GM18526 (cell line): ENCODE measurements around the gene EPN2.

Experiments
- POLR2A ChIP-seq: IDR thresholded peaks from 3 replicates; pipeline ENCODE4 v1.6.1; 2011; ENCODE audit not compliant: insufficient read length; ENCODE audit errors: extremely low read depth

EPN2 gene

DNA sequence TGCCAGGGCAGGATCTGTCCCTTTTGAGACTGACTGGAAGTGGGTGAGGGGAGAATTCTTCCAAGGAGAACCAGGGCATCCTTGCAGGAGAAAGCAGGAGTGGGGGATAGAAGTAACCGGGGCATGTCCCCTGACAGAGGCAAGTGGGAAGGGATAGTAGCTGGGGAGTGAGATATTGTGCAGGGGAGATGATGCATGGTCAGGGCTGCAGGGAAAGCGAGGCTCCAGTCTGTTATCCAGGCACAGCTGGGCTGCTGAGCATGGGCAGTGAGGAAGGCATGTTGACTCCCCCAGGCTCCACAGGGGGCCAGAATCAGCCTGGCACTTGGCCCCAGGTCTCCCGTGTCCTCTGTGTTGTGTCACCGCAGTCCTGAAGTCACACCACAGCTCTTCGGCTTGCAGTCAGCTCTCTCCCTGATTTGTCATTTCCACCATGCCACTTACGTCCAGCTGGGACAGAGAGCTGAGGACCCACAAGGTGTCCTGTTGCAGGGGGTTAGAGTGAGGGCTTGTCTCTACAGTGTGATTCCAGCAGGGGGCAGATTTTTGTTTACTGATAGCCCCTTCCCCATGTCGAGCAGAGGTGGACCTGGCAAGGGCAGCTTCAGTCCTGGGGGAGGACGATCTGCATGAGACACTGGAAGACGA lies 84.4 kb downstream of the EPN2 start:
- TF ChIP-seq POLR2A: no peak

DNA sequence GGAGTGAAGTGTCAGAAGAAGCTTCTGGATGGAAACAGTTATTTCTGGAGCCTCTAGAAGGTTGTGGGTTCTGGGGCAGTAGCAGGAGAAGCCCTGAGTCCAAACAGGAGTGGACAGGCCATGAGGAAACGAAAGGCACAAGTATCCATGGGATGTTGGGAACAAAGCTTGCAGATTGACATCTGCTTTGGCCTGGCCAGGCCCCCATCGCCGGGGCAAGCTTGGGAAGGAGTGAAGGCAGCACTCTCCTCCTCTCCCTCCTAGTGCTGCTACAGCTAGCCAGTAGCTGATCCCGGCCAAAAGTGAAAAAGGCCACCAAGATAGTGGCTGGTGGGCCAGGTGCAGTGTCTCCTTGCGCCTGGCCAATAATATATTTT lies 85.0 kb downstream of the EPN2 start:
- no peak for TF ChIP-seq POLR2A

DNA sequence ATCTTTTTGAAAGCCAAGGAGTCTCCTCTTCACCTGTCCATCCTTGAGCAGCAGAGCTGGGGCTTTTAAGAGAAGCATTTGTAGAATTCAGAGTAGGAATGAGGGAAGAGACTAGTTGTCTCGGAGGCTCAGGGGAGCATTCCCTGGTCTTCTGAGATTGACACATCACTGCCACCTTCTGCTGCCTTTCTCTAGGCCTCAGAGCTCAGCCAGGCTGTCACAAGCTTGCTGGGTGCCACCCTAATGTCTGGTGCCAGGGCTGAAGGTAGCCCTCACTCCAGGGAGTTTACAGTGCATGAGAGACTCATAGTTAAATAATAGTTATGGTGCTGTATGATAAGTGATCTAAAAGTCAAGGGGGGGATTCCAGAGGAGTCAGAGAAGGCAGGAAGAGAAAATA lies 85.7 kb downstream of the EPN2 start:
- no peak for TF ChIP-seq POLR2A

DNA sequence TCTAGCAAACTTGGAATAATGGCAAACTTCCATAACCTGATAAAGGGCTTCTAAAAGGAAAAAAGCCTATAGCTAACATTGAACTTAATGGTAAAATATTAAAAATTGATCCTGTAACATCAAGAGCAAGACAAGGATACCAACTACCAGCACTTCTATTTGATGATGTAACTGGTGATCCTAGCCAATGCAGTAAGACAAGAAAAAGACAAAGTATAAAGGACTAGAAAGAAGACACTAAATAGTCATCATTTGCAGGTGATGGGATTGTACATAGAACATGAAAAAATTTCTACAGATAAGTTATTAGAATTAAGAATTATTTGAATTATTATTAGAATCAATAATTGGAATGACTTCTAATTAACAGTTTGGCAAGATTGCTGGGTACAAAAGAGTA lies 88.4 kb downstream of the EPN2 start:
- TF ChIP-seq POLR2A: no peak

DNA sequence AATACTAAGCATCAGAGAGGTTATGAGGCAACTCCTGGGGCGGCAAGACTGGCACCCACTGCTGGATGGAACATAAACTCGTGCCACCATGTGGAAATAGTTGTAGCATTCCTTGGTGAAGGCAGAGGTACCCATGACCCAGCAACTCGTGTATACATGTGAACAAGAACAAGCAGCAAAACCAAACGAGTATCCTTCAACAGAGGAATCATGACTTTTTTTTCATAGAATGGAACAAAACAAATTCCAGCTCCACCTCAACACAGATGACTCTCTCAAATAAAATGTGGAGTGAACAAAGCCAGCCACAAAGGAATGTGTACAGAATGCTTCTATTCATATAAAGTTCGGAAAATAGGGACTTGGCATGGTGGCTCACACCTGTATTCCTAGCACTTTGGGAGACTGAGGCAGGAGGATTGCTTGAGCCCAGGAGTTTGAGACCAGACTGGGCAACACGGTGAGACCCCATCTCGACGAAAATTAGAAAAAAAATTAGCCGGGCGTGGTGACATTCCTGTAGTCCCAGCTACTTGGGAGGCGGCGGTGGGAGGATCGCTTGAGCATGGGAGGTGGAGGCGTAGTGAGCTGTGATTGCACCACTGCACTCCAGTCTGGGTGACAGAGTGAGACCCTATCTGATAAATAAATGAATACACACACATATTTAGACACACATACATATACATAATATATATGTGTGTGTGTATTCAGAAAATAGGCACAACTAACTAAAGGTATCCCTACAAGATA lies 90.0 kb downstream of the EPN2 start:
- no peak for TF ChIP-seq POLR2A

DNA sequence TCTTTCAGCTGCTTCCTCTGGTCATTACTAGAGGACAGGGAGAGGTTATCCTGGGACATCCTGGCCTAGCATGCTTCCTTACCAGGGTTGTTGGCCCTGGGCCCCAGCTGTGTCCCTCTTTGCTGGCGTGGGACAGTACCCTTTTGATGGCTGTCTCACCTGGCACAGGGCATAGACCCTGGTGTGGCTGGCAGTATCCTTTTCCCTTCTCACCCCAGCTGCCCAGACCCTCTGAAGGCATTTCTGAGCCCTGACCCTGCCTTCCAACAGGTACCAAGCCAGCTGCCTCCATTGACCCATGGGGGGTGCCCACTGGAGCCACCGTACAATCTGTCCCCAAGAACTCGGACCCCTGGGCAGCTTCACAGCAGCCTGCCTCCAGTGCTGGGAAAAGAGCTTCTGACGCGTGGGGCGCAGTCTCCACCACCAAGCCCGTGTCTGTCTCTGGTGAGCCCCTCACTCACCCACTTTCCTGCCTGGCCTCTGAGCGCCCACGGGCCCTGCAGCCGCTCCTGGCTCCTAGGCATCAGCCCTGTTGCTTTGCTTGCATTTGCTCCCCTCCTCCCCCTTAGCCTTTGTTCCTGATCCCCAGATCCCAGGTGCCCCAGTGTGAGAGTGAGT lies 91.4 kb downstream of the EPN2 start:
- TF ChIP-seq POLR2A: no peak

DNA sequence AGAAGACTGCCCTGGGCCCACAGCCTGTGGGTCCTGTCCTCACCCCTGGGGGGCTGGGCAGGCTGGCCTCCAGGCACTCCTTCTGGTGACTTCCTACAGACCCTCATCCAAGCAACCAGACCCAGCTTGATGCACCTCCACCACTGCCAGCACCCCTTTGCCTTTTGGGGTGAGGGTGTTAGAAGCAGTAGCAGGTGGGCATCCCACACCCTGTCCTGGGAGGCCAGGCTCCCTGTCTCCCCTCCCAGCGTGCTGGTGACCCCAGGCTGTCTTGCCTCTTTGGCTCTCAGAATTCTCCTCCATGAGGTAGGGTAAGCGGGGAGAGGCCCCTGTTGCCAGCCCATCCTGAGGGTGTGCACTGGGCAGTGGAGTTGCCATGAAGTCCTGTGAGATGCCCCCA lies 92.0 kb downstream of the EPN2 start:
- TF ChIP-seq POLR2A: no peak

DNA sequence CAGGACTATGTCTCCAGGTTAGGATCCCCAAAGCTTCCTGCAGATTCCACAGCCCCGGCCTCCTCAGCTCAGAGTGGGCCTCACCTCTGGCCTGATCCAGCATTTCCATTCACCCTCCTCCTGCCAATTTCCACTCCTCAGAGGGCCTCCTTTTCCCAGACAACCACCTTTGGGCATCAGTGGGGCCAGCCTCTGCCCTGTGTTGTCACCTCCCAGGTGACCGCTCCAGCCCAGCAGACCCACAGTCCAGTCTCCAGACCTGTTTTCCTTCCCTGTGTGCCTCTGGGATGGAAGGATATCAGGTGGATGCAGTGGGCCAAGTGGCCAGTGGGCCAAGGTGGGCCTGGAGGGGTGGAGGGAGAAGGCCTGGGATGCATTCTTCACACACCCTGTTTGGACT lies 92.7 kb downstream of the EPN2 start:
- TF ChIP-seq POLR2A: no peak

DNA sequence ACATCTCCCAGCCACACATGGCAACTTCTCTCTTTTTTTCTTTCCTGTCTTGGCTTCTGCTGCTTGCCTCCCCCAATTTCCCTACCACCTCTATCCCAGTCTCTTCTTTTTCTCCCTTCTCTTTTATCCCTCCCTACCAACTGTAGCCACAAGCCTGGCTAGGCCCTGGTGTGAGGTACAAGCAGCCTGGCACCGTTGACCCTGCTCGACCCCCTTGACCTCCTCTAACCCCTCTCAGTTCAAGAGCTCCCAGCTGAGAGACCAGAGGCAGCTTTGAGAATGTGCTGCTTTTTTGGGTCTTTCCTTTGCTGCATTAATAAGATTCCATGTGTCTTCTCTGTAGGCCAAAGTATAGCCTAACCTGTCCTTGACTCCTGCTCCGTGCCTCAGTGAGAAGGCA lies 93.1 kb downstream of the EPN2 start:
- TF ChIP-seq POLR2A: no peak

DNA sequence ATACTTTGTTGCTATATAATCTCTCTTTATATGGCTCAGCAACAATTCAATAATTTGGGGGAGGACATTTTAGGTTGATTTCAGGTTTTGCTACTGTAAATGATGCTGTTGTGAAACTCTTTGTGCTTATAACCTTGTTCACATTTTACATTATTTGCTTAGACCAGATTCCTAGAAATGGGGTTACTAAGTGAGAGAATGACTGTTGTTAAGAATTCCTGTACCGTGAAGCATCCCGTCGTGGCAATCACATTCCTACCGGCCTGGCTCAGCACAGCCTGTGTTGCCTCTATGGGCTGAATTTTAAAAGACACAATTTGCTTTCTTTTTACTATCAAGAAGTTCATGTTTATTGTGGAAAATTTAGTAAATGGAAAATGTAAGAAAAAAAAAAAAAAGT lies 94.0 kb downstream of the EPN2 start:
- no peak for TF ChIP-seq POLR2A

DNA sequence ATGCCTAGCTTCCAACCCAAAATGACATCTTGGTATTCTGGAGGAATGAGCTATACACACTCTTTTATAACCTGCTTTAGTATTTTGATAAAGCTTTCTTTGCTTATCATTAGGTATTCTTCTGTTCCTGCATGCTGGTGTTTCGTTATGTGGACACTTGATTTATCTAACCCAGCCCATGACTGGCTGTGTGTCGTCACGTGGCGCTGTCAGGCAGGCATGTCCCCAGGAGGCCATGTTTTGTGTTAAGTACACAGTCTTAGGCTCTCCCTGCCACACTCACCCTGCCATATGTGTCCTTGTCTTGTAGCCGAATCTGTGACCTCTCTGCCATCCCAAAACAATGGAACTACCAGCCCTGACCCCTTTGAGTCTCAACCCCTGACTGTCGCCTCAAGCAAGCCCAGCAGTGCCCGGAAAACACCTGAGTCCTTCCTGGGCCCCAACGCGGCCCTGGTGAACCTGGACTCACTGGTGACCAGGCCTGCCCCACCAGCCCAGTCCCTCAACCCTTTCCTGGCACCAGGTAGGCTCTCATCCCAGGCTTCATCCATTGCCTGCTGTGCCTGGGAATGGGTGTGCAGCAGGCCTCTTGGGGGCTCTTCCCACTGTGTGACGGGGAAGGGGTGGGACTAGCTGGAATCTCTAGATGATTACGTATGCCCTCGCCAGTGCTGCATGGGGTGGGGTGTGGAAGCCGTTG lies 94.5 kb downstream of the EPN2 start:
- TF ChIP-seq POLR2A: no peak

DNA sequence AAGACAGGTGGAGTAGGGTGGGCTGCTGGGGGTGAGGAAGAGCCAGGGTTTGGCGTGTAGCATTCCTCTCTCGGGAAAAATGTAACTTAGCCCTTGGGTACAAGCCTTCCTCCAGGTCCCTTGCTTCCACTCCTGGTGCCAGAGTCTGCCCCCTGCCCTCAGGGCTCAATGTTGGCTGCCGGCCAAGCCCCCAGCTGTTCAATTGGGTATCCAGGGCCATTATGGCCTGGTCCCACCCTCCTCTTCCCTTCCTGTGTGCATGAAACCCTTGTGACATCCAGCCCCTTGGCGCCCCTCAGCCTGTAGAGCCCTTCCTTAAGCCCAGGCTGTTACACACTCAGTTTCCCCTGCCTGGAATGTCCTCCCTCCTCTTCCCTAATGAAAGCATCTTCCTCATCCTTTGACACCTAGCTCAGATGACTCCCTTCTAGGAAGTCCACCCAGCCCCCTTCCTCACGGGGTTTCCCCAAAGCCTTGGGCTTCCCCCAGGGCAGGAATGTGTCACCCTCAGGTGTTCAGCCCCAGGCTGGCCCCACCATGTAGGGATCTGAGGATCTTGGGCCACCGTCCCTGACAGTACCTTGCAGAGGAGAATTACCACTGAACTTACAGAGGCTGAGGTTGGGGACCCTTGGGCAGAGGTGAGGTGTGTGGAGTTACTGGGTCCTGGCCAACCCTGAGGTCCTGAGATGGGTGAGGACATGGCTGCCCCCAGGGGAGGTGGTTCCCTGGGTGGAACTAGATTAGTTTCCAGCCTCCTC lies 95.4 kb downstream of the EPN2 start:
- TF ChIP-seq POLR2A: no peak

DNA sequence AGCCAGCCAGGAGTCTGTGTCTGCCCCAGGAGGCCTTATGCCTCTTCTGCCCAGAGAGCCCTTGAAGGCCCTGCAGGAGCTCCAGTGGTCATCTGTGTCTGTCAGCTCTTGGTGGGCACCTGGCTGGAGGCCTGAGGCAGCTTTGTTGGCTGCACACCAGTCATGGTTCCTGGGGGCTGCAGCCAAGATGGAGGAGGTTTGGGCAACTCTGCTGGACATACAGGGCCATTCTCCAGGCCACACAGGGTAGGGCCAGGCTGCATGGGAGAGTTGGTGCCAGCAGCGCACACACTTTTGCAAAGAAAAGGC lies 95.9 kb downstream of the EPN2 start:
- no peak for TF ChIP-seq POLR2A

DNA sequence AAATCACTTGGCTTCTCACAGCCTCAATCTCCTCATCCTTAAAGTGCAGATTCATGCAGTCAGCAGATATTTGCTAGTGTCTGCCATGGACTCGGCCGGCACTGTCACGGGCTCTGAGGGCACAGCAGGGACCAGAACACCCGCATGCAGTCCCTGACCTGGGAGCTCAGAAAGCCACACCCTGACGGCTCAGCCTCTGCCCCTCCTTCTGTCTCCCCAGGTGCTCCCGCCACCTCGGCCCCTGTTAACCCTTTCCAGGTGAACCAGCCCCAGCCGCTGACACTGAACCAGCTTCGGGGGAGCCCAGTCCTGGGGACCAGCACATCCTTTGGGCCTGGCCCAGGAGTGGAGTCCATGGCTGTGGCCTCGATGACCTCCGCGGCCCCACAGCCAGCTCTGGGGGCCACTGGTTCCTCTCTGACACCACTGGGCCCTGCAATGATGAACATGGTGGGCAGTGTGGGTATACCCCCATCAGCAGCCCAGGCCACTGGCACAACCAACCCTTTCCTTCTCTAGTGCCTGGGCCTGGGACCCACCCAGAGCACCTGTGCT lies 96.6 kb downstream of the EPN2 start:
- TF ChIP-seq POLR2A: no peak

DNA sequence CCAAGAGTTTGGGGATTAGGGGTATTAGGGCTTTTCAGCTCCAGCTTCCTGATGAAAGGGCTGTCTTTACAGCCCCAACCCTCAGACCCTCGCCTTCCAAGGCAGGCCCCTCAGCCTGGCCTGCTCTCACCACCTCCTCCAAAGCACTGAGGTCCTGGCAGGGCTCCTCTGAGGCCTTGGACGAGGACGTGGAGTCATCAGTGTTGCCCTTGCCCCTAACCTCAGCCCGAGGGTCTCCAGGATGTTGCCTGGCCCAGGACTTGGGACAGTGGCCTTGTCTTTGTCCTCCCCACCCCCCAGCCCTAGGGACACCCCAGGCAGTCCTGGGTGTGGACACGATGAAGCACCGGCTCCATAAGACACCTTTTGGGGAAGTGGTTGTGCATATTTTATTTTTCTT lies 97.2 kb downstream of the EPN2 start:
- no peak for TF ChIP-seq POLR2A
